Raji (cell line): Measurements from ENCODE around the gene KCNQ1.

Source experiments
- POLR2A ChIP-seq: IDR thresholded peaks from 2 replicates; pipeline ENCODE4 v1.6.1; 2011; ENCODE audit warnings: low read depth, low read length, control low read depth; ENCODE audit not compliant: insufficient read depth

KCNQ1 gene

DNA sequence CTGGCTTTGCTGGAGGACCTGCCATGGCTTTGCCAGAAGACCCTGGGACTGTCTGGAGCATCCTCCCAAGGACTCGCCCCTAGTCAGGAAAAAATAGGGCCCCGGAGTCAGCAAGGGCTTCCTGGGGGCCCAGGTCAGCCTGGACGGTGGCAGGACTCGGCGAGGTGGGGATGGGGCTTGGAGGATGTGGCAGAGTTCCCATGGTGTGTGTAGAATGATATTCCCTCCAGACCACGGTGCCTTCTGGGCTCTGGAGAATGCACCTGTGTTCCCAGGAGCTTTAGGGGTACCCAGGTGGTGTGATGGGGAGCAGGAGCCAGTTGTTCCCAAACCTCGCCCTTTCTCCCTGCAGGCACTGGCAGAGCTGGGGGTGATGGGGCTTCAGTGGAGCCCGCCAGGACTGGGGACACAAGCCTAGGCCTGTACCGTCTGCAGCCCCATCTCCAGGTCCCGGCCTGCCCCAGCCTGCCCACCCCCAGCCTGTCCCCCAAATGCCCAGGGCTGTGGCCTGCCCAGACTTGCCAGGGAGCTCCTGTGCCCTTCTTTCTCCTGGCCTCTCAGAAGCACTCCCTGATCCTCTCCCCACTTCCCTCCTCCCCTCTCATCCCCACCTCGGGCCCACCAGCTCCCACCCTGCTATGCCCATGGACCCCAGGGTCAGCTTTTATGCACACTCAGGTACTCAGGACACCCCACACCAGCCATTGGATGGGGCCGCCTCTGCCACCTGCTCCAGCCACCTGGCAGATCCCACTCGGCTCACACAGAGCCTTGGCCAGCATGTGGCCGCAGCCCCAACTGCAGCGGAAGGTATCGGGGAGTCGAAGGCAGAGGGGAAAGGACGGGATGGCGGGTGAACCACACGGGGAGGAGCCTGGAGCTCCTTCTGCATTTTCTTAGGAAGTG lies 358.6 kb downstream of the KCNQ1 start:
- no peak for TF ChIP-seq POLR2A

DNA sequence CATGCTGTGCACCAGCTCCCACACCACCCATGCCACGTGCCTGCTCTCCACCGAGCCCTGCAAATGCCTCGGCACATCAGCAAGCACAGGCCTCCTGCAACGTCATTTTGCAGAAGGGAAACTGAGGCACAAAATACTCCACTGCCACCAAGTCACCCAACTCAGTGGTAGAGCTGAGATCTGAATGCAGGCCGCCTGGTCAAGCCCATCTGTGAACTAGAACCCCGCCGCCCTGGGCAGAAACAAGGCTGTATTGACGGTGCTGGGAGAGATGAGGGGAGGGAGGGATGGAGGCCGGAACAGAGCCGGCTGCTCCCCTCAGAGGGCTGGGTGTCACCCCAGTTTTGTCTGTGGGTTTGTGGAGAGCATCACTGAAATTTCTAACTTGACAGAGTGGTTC lies 359.4 kb downstream of the KCNQ1 start:
- TF ChIP-seq POLR2A, result no peak

GRCh38 chr11:2804701-2805387 lies 360.0 kb downstream of the KCNQ1 start:
- no peak for TF ChIP-seq POLR2A

DNA sequence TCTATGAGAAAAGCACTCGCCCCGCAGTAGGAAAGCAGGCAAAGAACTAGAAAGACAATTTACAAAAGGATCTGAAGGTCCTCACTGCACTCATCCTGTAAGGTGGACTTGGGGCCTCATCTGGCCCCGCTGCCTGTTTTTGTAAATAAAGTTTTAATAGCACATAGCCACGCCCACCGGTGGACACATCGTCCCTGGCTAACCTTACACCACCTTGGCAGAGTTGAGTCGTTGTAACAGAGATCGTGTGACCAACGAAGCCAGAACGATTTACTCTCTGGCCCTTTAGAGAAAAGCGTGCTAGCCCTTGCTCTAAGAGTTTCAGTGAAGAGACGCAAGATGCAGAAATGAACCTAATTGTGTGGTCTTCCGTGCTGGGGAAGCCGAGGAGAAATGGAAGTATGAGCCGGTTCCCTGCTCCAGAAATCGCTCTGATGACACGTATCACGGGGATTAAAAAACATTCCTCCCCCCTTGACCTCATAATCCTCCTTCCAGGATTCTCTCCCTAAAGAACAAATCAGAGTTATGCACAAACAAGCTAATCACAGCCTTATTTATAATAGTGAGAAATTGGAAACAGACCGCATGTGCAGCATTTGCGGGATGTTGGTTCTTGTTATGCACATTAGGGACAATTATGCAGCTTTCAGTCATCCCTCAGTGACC lies 360.7 kb downstream of the KCNQ1 start:
- TF ChIP-seq POLR2A, result no peak

DNA sequence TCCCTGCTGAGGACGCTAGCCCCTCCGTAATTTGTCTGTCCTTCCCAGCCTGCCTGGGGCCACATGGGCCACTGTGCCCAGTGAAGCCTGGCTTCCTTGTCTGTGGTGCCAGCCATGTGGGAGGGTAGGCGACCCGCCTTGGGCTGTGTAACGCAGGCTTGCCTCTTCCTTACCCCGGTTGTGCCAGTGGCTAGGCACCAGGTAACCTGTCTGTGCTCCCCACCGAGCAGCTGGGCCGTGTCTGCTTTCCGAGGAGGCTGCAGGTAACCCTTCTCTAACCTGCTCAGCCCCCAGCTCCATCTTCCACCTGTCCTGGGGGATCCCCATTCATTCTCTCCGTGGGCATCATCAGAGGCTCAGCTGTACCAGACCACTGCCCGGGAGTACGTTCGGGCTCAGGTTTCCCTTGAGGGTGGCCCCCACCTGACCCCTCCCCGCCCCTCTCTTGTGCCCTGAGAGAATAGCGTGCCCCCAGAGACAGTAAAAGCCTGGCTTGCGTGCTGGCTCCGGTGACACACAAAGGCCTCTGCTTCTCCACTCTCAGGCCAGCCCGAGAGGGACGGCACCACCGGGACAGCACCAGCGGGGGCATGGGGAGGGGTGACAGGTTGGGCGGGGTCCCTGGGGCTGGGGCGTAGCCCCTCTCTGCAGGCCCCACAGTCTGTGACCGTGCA lies 361.7 kb downstream of the KCNQ1 start:
- no peak for TF ChIP-seq POLR2A

DNA sequence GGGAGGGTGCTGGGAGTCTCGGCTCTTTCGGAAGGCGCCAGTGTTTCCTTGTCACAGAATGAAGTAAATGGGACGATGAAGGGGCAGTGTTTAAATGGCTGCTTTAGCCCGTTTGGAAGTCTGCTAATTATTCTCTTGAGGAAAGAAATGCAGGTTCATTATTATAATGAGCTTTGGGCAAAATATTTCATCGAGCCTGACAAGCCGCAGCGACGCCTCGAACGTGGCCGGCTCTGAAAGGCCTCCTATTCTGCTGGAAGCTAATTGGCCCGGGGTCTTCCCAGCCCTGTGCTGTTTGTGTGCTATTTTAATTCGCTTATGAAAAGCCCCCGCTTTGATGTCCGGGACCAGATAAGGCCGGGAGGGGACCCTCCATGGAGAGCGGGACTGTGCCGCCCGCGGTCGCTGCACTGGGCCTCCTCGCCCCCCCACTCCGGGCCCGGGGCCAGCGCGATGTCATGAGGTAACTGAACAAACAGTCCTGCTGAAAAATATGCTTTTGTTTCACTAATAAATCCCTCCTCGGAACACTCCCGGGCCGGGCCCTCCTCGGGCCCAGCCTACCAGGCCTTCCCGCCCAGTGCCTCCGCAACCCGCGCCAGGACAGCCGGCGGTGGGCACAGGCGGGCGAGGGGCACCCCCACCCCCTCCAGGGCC lies 362.3 kb downstream of the KCNQ1 start:
- TF ChIP-seq POLR2A, result no peak

- no peak for TF ChIP-seq POLR2A
Measured at GRCh38 chr11:2807801-2808241, 363.0 kb downstream of the KCNQ1 start.

GRCh38 chr11:2808850-2809846 lies 364.3 kb downstream of the KCNQ1 start:
- TF ChIP-seq POLR2A, result no peak

DNA sequence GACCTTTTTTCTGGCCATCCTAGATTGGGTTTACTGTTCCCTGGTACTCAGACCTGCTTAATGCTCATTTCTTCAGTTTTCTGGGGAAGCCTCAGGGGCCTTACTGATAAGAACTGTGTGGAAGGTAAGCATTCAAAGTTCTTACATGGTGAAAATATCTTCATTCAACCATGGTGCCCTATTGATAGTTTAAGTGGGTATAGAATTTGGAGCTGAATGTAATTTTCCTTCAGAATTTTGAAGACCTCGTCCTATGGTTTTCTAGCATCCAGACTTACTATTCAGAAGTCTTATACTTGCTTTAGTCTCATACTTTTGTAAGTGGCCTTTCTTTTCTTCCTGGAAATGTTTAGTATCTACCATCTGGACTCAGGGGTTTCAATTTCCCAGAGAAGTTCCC lies 365.0 kb downstream of the KCNQ1 start:
- no peak for TF ChIP-seq POLR2A

DNA sequence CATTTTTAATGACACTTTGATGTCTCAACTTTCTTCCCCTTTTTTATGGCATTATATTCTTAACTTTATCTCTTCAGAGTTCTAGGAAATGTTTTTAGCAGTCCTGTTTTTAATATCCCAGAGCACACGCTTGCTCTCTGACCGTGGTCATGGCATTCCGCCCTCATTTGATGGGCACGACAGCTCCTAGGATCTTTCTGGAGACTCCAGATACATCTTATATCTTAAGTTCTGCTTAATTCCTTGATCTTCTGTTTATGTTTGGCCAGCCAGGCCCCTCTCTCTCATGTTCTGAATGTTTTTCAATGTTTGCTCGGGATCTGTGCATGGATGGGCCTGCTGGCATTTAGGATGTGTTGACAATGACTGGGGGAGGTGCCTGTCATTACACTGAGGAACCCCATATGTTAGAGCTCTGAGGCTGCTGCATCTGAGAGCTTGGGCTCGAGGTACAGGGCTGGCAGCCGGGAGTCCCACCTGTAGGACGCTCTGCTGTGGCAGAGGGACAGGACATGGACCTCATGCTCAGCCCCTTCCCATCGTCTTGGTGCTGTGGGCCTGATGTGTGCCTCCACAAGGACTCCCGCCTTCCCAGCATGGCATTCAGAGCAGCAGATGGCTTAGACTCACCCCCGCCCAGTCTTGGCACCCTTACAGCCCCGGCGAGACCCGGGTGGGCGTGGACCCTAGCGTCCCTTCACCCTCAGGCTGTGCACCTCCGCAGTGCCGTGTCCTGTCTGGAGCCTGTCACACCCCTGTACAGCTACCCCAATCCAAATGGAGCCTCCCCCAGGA lies 365.8 kb downstream of the KCNQ1 start:
- TF ChIP-seq POLR2A, result no peak

DNA sequence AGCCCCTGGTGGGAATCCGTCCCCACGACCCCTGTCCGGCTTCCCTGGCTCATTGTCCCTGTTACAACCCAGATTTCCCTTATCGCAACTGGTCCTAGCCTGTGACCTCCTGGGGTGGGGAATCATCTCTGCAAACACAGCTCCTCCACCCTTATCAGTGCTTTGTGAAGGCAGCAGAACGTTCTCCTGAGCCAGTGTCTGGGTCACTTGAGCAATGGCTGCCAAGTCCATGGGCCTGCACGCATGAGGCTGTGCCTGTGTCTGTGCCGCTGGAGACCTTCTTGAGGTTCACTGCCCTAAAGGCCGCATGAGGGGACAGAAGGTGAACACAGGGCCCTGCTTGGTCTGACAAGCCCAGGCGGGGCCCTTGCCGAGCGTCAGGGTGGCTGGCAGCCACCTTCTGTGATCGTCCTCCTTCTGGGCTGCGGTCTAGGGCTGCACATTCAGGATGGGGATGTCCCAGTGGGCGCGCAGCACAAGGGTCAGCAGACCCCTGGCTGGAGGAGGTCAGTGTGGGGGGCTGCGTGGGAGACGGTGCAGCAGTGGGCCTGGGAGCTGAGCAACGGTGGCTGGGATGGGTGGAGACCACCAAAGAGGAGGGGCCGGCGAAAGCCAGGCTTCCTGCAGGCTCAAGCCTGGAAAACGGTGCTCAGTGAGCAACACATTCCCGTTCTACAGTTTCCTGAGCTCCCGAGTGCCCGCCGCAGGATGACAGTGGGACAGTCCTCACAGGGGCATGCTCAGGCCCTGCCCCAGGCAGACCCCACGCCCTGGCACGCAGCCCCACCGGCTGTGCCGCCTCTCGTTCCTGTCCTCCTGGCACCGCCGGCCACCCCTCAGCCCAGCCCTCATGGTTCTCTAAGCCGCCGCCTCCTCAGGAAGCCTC lies 366.6 kb downstream of the KCNQ1 start:
- TF ChIP-seq POLR2A, result no peak

GRCh38 chr11:2812371-2812991 lies 367.7 kb downstream of the KCNQ1 start:
- TF ChIP-seq POLR2A, result no peak
